ENCODE measurements around the gene RSRC1.
"Not testable (repeated sequence)": the region's sequence is repeated elsewhere in the genome, so short reads cannot be mapped to it uniquely, and the experiment has no call there.

Gene RSRC1

DNA sequence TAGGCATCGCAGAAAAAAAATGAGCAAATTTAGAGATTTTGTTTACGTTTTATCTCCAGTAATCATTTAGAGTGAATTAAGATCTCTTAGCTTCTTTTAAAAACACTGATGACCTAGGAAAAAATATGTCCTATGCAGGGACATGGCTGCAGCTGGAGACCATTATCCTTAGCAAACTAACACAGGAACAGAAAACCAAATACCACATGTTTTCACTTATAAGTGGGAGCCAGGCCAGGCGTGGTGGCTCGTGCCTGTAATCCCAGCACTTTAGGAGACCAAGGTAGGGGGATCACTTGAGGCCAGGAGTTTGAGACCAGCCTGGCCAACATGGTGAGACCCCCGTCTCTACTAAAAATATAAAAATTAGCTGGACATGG, 298.6 kb downstream of the RSRC1 start:
- H3K4me3 ChIP-seq (ENCODE audit: low read length in 2 of 2); H3K14ac ChIP-seq (ENCODE audit: low read length); H3K4ac ChIP-seq (ENCODE audit: low read length); H2BK5ac ChIP-seq (ENCODE audit: low read length); H3K9ac ChIP-seq (ENCODE audit: low read depth, low read length, poor library complexity); H2AFZ ChIP-seq (ENCODE audit: low read length); H3K9me3 ChIP-seq (replicated peaks in 1 of 2; ENCODE audit: control insufficient read depth in 2 of 2, insufficient read depth in 1 of 2, low read depth in 1 of 2, low read length in 2 of 2); H2BK120ac ChIP-seq (ENCODE audit: low read depth, low read length); H3K4me1 ChIP-seq (ENCODE audit: control insufficient read depth in 2 of 2, insufficient read depth in 1 of 2, low read depth in 1 of 2, low read length in 2 of 2); H2AK5ac ChIP-seq (ENCODE audit: low read depth, low read length); H3K27me3 ChIP-seq (ENCODE audit: control insufficient read depth in 3 of 3, insufficient read depth in 3 of 3, low read depth in 1 of 3, low read length in 3 of 3); H4K8ac ChIP-seq (ENCODE audit: low read depth, low read length); DNase-seq (ENCODE audit: low spot score); H3K18ac ChIP-seq (ENCODE audit: low read length); H2BK12ac ChIP-seq (ENCODE audit: low read length); H3K79me1 ChIP-seq (ENCODE audit: low read depth, low read length); H3K36me3 ChIP-seq (replicated peaks in 1 of 2; ENCODE audit: control insufficient read depth in 2 of 2, insufficient read depth in 2 of 2, low read length in 2 of 2); H4K91ac ChIP-seq (ENCODE audit: low read depth, low read length, poor library complexity); H3K27ac ChIP-seq (replicated peaks; ENCODE audit: low read length); H3K23ac ChIP-seq (ENCODE audit: low read depth, low read length, poor library complexity); H2BK15ac ChIP-seq (ENCODE audit: low read length); H3K4me2 ChIP-seq (ENCODE audit: insufficient read depth, low read length, poor library complexity, severe bottlenecking): not testable (repeated sequence)
- no CpG with 5 or more reads among the region's 5 CpGs for WGBS, 2 donors (ENCODE audit: extremely low coverage in 2 of 2, insufficient read length in 2 of 2, insufficient replicate concordance in 1 of 2)

DNA sequence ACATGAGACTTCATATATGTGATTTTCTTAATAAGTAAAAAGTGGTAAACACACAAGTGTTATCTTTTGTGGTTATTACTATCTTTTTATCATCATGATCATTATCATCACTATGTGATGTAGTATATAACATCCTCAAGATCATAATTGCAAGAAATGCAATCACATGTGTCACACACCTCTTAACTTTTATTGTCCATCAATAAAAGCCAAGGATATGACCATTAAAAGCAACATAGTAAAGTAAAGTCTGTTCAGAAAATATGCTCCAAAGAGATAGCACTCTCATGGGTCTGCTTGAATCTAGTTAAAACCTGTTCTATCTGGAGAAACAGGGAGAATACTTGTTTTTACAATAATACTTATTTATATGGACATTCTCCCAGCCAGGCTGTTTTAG, 308.1 kb downstream of the RSRC1 start:
- no peak for DNase-seq (ENCODE audit: low spot score)
- H3K9me3 ChIP-seq (replicated peaks in 1 of 2; ENCODE audit: control insufficient read depth in 2 of 2, insufficient read depth in 1 of 2, low read depth in 1 of 2, low read length in 2 of 2) = no peaks in the 10 kb centered on the region
- H3K4ac ChIP-seq (ENCODE audit: low read length) = no peak overlapping the region
- H2BK15ac ChIP-seq (ENCODE audit: low read length) = no peak overlapping the region
- no peak overlapping the region for H3K27ac ChIP-seq (replicated peaks; ENCODE audit: low read length)
- no peak overlapping the region for H2BK5ac ChIP-seq (ENCODE audit: low read length)
- no peak overlapping the region for H2AK5ac ChIP-seq (ENCODE audit: low read depth, low read length)
- H3K4me2 ChIP-seq (ENCODE audit: insufficient read depth, low read length, poor library complexity, severe bottlenecking) = no peak overlapping the region
- H3K4me3 ChIP-seq (ENCODE audit: low read length in 2 of 2) = no peak overlapping the region
- no peaks in the 10 kb centered on the region for H3K36me3 ChIP-seq (replicated peaks in 1 of 2; ENCODE audit: control insufficient read depth in 2 of 2, insufficient read depth in 2 of 2, low read length in 2 of 2)
- no peak overlapping the region for H2AFZ ChIP-seq (ENCODE audit: low read length)
- H4K91ac ChIP-seq (ENCODE audit: low read depth, low read length, poor library complexity) = no peak overlapping the region
- no peaks in the 10 kb centered on the region for H3K79me1 ChIP-seq (ENCODE audit: low read depth, low read length)
- H2BK120ac ChIP-seq (ENCODE audit: low read depth, low read length) = no peak overlapping the region
- no peak overlapping the region for H3K14ac ChIP-seq (ENCODE audit: low read length)
- H3K4me1 ChIP-seq (ENCODE audit: control insufficient read depth in 2 of 2, insufficient read depth in 1 of 2, low read depth in 1 of 2, low read length in 2 of 2) = no peaks in the 10 kb centered on the region
- H2BK12ac ChIP-seq (ENCODE audit: low read length) = no peak overlapping the region
- H3K9ac ChIP-seq (ENCODE audit: low read depth, low read length, poor library complexity) = no peak overlapping the region
- no peaks in the 10 kb centered on the region for H3K27me3 ChIP-seq (ENCODE audit: control insufficient read depth in 3 of 3, insufficient read depth in 3 of 3, low read depth in 1 of 3, low read length in 3 of 3)
- no peak overlapping the region for H3K23ac ChIP-seq (ENCODE audit: low read depth, low read length, poor library complexity)
- no peak overlapping the region for H4K8ac ChIP-seq (ENCODE audit: low read depth, low read length)
- no peak overlapping the region for H3K18ac ChIP-seq (ENCODE audit: low read length)

DNA sequence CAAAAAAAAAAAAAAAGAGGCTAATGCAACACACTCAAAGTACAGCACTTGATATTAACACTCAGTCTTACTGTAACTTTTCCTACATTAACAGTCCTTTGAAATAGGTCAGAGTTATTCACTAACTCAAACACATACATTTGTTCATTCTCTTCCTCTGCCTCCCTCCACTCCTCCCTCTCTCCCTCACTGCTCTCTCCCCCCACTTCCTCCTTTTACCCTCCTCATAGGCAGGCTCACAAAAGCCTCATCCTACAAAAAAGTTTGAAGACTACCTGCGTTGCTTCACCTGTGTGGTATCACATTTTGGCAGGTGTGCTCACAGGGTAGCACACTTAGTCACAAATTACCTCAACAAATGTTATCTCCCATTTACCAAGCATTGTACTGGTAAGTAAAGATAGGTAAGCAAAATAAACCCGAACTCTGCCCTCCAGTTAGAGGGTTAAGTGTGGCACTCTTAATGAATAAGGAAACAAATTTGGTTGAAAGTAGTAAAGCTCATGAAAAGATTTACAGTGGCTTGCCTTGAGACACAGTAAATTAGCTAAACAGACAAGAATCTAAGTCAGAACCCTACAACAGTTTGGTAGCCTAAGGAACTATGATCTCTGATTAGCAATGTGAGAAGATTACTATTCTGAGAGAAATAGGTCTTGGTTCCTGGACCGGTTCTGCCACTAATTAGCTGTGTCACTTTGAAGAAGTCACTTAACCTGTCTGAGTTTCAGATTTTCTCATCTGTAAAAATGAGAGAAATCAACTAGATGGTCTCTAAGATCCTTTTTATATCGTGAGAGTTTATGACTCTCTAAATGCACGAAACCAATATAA, 310.1 kb downstream of the RSRC1 start:
- Histone ChIP-seq H3K9me3 (replicated peaks in 1 of 2; ENCODE audit: control insufficient read depth in 2 of 2, insufficient read depth in 1 of 2, low read depth in 1 of 2, low read length in 2 of 2) (no peaks in the 10 kb centered on the region), H4K91ac (ENCODE audit: low read depth, low read length, poor library complexity) (no peak overlapping the region)

DNA sequence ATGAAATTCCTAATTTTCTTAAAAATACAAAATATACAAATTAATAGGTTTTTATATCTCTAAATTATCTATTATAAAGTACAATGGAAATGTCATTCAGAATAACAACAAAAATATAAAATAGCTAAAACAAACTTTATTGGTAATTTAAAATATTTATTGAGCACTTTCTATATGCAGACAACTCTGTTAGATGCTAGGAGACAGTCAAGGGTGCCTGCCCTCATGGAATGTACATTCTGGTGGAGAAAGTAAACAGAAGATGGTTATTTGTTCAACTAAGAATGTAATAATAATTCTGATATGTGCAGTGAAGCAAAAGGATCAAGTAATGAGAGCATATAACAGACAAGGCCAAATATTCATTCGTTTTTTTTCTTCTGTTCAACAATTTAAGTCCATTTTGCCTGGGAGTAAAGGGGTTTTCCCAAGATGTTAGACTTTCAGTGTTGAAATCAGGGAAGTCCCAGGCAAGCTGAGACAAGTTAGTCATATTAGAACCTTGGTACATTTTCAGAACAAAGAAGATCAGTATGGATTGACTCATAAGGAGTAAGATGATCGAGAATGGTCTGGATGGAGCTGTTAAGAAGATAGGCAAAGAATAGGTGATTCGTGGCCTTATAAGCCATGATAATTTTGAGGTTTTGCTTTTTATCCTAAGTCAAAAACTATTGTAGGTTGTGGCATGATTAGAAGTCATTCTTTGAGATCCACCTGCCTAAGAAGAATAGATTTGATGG, 310.9 kb downstream of the RSRC1 start:
- H2BK5ac ChIP-seq (ENCODE audit: low read length) = no peak overlapping the region
- H2AK5ac ChIP-seq (ENCODE audit: low read depth, low read length) = no peak overlapping the region
- no peak overlapping the region for H3K4me3 ChIP-seq (ENCODE audit: low read length in 2 of 2)
- no peaks in the 10 kb centered on the region for H3K27me3 ChIP-seq (ENCODE audit: control insufficient read depth in 3 of 3, insufficient read depth in 3 of 3, low read depth in 1 of 3, low read length in 3 of 3)
- no peaks in the 10 kb centered on the region for H3K79me1 ChIP-seq (ENCODE audit: low read depth, low read length)
- no peak overlapping the region for H4K8ac ChIP-seq (ENCODE audit: low read depth, low read length)
- no peak overlapping the region for H3K4me2 ChIP-seq (ENCODE audit: insufficient read depth, low read length, poor library complexity, severe bottlenecking)
- H2BK120ac ChIP-seq (ENCODE audit: low read depth, low read length) = no peak overlapping the region
- no peaks in the 10 kb centered on the region for H3K9me3 ChIP-seq (replicated peaks in 1 of 2; ENCODE audit: control insufficient read depth in 2 of 2, insufficient read depth in 1 of 2, low read depth in 1 of 2, low read length in 2 of 2)
- H3K9ac ChIP-seq (ENCODE audit: low read depth, low read length, poor library complexity) = no peak overlapping the region
- H2BK15ac ChIP-seq (ENCODE audit: low read length) = no peak overlapping the region
- H3K14ac ChIP-seq (ENCODE audit: low read length) = no peak overlapping the region
- no peaks in the 10 kb centered on the region for H3K36me3 ChIP-seq (replicated peaks in 1 of 2; ENCODE audit: control insufficient read depth in 2 of 2, insufficient read depth in 2 of 2, low read length in 2 of 2)
- H3K18ac ChIP-seq (ENCODE audit: low read length) = no peak overlapping the region
- H3K27ac ChIP-seq (replicated peaks; ENCODE audit: low read length) = no peak overlapping the region
- no peak for DNase-seq (ENCODE audit: low spot score)
- H2BK12ac ChIP-seq (ENCODE audit: low read length) = no peak overlapping the region
- H4K91ac ChIP-seq (ENCODE audit: low read depth, low read length, poor library complexity) = no peak overlapping the region
- no peaks in the 10 kb centered on the region for H3K4me1 ChIP-seq (ENCODE audit: control insufficient read depth in 2 of 2, insufficient read depth in 1 of 2, low read depth in 1 of 2, low read length in 2 of 2)
- no peak overlapping the region for H3K4ac ChIP-seq (ENCODE audit: low read length)
- H3K23ac ChIP-seq (ENCODE audit: low read depth, low read length, poor library complexity) = no peak overlapping the region
- WGBS, 2 donors (ENCODE audit: extremely low coverage in 2 of 2, insufficient read length in 2 of 2, insufficient replicate concordance in 1 of 2) = no CpG with 5 or more reads among the region's 3 CpGs
- no peak overlapping the region for H2AFZ ChIP-seq (ENCODE audit: low read length)

More for the DNA sequence above, 310.1 kb downstream of the RSRC1 start:
- Histone ChIP-seq H3K4me3 (ENCODE audit: low read length in 2 of 2) (no peak overlapping the region), H4K8ac (ENCODE audit: low read depth, low read length) (no peak overlapping the region), H2BK15ac (ENCODE audit: low read length) (no peak overlapping the region), H3K23ac (ENCODE audit: low read depth, low read length, poor library complexity) (no peak overlapping the region), H3K9ac (ENCODE audit: low read depth, low read length, poor library complexity) (no peak overlapping the region), H2AK5ac (ENCODE audit: low read depth, low read length) (no peak overlapping the region), H2BK5ac (ENCODE audit: low read length) (no peak overlapping the region), H3K36me3 (replicated peaks in 1 of 2; ENCODE audit: control insufficient read depth in 2 of 2, insufficient read depth in 2 of 2, low read length in 2 of 2) (no peaks in the 10 kb centered on the region), H3K4me2 (ENCODE audit: insufficient read depth, low read length, poor library complexity, severe bottlenecking) (no peak overlapping the region), H3K27ac (replicated peaks; ENCODE audit: low read length) (no peak overlapping the region), H2BK12ac (ENCODE audit: low read length) (no peak overlapping the region), H3K79me1 (ENCODE audit: low read depth, low read length) (no peaks in the 10 kb centered on the region), H2AFZ (ENCODE audit: low read length) (no peak overlapping the region), H2BK120ac (ENCODE audit: low read depth, low read length) (no peak overlapping the region), H3K27me3 (ENCODE audit: control insufficient read depth in 3 of 3, insufficient read depth in 3 of 3, low read depth in 1 of 3, low read length in 3 of 3) (no peaks in the 10 kb centered on the region), H3K14ac (ENCODE audit: low read length) (no peak overlapping the region), H3K4me1 (ENCODE audit: control insufficient read depth in 2 of 2, insufficient read depth in 1 of 2, low read depth in 1 of 2, low read length in 2 of 2) (no peaks in the 10 kb centered on the region), H3K4ac (ENCODE audit: low read length) (no peak overlapping the region), H3K18ac (ENCODE audit: low read length) (no peak overlapping the region)
- WGBS, 2 donors (ENCODE audit: extremely low coverage in 2 of 2, insufficient read length in 2 of 2, insufficient replicate concordance in 1 of 2) = no CpG with 5 or more reads among the region's 5 CpGs
- DNase-seq (ENCODE audit: low spot score) = no peak

All from neuronal stem cell (in vitro differentiated cells).